HG03442 (cell line): ENCODE data around the gene KRT73.

Source experiments
- ATAC-seq: cut with Tn5 transposase; IDR thresholded peaks from one replicate; pipeline ENCODE4 v1.9.1; 2021; ENCODE audit warnings: mild to moderate bottlenecking, moderate library complexity; ENCODE audit not compliant: unreplicated experiment

Gene KRT73

DNA sequence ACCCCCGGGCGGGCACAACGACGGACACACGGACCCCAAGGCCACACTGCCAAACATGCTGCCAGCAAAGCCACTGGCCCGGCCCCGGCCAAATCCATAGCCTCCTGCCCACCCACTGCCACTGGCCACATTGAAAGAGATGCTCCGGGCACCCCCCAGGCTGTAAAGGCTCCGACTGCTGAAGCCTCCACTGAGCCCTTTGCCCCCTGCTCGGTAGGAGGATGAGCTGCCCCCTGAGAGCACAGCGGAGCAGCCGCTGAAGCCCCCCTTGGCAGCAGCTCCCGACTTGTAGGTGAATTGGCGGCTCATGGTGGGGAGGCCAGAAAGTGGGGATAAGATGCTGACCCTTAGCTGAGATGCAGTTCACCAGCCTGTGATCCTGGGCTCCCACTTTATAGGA is at the start of gene KRT73:
Gene KRT73 (minus strand): TSS at position 344 of the 400 bp plus-strand sequence. CDS start 35 bp downstream, at position 309.
- no peak for ATAC-seq

DNA sequence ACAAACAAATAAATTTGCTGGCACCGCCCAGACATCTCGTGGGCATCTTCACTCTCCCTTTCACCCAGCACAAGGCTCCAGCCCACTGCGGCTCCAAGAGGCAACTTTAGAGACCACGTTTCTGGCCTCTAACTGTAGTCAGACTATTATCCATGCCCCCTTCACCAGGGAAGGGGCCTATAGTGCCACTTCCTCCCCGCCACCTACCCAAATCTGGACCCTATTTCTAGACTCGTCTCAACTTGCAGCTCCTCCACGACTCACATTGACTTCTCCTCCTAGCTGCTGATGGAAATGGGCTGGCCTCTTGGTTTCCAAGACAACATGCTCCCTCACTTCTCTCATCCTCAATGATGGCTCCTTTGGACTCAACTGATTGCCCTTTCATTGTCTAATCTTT is 49.6 kb upstream of the KRT73 start:
- ATAC-seq = no peak

- no peak for ATAC-seq
These were observed 49.1 kb upstream of the KRT73 start for GRCh38 chr12:52667509-52667908.

DNA sequence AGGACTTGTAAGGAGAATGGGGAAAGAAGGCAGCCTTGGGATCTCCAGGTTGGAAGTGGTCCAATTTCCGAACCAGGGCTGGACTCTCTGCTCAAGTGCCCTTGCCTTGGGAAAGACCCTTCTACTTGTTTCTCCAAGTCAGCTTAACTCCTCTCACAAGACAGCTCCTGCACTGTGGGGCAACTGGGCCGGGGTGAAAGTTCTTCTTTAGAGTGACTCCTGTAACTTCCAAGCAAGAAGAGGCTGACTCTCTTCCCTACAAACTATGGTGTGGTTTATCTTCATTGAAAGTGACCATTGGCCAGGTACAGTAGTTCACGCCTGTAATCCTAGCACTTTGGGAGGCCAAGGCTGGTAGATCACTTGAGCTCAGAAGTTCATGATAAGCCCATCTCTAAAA is 48.1 kb upstream of the KRT73 start:
- no peak for ATAC-seq

DNA sequence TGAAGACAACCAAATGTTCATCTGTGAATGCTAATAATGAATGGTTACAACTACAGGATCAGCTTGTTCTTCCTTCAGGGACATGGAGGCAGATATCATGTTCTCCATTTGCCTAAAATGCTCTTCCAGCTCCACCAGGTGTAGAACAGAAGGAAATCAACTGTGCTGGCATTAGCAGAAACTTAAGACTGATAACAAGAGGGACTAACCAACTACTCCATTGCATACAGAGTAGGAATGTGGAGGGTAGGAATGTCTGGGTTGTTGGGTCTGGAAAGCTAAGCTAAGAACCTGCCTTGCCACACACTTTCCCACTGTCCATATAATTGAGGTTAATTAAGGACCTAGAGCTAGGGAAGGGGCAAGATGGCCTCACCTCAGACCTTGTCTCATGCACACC is 45.1 kb upstream of the KRT73 start:
- no peak for ATAC-seq

GRCh38 chr12:52662918-52663229 is 44.5 kb upstream of the KRT73 start:
- ATAC-seq = no peak

DNA sequence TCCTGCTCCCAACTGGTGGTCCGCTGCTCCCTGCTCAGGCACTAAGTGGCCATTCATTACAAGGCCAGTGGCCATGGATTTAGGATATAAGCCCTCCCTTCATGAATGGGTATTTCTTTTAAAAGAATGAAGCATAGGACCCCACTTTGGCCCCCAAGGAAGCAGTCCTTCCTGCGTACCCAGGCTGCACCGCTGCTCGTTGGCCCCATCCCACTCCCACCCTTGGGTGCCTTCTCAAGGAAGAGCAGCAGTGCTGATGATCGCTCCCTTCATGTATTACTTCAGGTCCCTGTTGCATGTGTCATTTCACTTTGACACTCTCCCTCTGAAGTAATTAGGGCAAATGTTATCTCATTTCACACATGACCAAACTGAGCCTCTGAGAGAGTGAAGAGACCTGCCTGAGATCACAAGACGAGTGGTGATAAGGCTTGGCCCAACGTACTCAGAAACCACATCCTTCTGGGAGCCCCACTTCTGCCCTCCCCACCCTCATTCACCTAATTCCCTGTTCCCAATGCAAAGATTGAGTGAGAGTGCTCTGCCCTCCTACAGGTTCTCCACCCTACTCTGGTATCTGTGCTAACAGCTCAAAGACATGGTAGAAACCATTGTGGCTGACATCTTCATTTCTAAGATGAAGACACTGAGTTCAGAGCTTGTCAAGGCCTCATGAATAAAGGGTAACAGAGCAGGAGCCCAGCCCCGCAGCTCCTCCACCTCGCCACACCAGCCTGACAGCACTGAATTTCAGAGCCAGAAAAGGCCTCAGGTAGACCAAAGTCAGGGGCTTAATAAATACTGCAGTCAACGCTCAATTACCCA is 43.9 kb upstream of the KRT73 start:
- ATAC-seq = no peak

DNA sequence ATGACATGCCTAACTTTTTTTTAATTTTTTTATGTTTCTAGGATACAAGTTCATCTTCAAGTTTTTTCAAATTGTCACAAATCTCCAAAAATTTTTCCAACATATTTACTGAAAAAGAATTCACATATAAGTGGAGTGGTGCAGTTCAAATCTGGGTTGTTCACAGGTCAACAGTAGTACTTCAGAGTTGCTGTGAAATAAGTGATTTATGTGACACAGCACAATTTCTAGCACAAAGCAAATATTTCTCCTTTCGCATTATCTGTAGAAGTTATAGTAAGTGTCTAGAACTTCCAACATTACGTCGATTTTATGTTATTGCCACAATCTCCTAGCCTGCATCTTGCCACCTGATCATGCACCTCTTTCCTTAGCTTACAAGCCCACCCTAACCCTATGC is 43.3 kb upstream of the KRT73 start:
- ATAC-seq = no peak

- no peak for ATAC-seq
These were observed 42.7 kb upstream of the KRT73 start for GRCh38 chr12:52660934-52661499.

DNA sequence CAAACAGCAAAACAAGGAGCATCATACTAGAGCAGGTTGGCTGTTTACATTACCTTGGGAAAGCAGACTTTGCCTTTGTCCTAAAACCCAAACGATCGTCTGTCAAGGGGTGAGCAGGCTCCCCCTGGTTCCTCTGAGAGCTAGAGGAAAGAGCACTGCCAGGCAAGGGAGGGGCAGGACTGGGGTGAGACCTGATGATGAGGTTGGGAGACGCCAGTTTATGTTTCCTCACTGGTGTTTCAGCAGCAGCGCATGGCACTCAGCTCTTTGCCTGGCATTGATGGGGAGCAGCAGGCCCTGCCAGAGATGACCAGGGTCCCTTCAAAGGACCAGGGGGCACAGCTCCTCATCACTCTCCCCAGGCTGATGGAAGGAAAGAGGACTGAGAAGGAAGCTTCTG is 41.6 kb upstream of the KRT73 start:
- ATAC-seq = no peak

DNA sequence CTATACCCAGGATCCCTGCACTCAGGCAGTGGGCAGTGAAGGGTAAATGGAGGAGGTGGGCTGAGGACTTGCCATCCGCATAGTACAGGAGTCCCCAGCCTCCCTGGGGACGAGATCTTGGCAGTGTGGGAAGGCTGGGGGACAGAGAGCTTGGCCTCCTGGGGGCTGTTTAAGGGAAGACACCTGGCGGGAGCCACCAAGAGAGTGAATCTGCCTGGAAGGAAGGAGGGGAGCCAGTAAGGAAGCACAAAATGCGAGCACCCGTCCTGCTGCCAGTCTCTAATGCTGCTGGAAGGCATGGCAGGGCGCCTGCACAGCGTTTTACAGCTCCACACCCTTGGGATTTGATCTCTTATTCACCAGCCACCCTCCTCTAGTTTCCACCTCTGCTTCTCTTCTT is 41.0 kb upstream of the KRT73 start:
- no peak for ATAC-seq

DNA sequence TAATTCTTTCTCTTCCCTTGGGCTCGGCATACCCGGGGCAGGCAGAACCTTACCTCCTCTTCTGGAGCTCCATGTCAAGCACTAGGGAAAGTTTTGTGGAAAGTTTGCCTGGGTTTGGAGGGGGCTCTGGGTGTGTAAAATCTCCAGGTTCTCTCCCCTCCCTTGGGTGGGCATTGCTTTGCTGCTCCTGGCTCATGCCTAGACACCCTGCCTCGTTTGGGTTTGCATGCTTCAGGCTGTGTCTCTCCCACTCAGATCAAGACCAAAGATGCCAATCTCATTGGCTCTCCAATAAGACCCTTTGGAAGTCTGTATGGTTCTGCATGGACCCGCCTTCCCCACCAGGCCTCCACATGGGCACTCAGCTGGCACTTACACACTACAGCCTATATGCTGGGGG is 39.8 kb upstream of the KRT73 start:
- ATAC-seq = no peak

DNA sequence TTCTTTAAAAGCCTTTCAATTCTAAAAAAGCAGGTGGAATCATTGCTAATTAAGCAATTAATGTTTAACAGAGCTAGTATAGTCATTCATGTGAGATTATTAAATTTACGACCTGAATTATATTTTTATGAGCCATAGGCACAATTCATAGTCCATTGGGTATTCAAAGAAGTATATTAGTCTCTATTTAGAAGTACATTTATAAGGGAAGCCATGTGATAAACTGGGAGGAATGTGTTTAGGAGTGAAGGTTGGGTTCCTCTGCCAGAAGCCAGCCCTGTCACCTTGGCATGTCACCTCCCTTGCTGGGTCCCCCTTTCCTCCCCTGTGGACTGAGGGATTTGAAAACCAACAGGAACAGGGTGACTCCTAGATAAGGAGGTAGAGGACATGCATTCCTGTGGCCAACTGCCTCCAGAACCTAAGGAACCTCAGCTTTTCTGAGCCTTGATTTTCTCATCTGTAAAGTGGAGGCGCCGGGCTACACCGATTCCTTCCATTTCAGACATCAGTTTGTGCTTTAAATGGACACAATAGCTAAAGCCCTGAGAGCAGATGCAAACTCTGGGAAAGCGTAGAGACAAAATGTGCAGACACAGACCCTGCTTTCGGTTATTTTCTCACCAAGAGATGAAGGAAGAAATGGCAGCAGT is 39.0 kb upstream of the KRT73 start:
- no peak for ATAC-seq

DNA sequence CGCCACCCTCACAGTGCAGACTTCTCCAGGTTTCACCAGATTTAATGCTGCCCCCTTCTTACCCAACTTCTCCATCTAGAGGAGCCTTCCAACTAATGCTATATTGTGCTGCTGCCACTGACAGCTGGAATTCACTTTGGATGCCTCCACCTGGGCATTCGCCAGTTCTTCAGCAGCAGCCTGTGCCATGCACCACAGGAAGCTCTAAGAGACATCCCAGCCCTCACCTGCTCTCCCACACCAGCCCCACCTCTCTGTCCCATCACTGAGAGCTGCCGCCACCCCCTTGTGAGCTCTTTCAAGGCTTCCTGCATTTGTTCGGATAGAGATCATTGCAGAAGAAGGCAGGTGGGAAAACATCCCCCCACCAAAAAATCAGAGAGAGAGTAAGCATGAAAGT is 38.3 kb upstream of the KRT73 start:
- ATAC-seq = no peak

GRCh38 chr12:52655720-52656124 is 37.4 kb upstream of the KRT73 start:
- ATAC-seq = no peak

DNA sequence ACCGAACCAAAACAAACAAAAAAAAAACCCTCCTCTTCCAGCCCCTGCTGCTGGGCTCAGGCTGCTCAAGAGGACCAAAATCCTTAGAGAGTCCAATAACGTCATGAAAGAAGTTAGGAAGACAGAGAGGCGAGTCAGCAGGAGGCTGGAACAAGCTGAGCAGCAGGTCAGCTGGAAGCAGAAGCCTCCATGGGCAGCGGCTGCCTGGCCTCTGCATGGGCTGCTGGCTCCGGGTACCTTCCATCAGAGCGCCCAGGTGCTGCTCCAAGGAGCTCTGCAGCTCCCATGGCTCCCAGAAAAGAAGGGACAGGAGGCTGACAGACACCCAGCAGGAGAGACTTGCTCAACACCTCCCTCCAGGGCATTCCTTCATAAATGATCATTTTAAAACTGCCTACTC is 36.9 kb upstream of the KRT73 start:
- ATAC-seq = no peak

- ATAC-seq = no peak
These were observed 33.4 kb upstream of the KRT73 start, which contains the start of gene KRT2 for GRCh38 chr12:52651726-52652261. Gene KRT2, minus strand, starts transcription at chr12:52652211. Its CDS starts 69 bp downstream, at chr12:52652142.

- no peak for ATAC-seq
These were observed 32.2 kb upstream of the KRT73 start for GRCh38 chr12:52650520-52651081.

- no peak for ATAC-seq
These were observed 30.7 kb upstream of the KRT73 start for GRCh38 chr12:52649066-52649465.

- no peak for ATAC-seq
These were observed 29.7 kb upstream of the KRT73 start for GRCh38 chr12:52648012-52648550.

DNA sequence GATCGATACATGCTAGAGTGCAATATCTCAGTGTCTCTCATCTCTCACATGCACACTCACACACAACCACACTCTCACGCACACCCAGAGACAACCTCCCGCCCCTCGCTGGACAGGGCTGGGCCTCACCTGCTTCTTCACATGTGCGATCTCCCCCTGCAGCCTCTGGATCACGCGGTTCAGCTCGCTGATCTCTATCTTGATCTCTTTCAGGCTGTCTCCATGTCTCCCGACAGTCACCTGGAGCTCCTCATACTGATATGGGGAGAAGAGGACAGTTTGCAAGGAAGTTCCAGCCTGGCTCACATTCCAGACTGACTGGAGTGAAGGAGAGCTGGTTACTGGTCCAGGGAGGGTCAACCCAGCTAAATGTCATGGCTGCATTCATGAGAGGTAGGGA is 29.2 kb upstream of the KRT73 start:
- ATAC-seq = no peak
